ENCODE data around the gene ZNF439.
A peak's percentile ranks its signal among the peaks of the same experiment; 100 is the strongest.
"Not testable (repeated sequence)": the region's sequence is repeated elsewhere in the genome, so short reads cannot be mapped to it uniquely, and the experiment has no call there.

Gene ZNF439

DNA sequence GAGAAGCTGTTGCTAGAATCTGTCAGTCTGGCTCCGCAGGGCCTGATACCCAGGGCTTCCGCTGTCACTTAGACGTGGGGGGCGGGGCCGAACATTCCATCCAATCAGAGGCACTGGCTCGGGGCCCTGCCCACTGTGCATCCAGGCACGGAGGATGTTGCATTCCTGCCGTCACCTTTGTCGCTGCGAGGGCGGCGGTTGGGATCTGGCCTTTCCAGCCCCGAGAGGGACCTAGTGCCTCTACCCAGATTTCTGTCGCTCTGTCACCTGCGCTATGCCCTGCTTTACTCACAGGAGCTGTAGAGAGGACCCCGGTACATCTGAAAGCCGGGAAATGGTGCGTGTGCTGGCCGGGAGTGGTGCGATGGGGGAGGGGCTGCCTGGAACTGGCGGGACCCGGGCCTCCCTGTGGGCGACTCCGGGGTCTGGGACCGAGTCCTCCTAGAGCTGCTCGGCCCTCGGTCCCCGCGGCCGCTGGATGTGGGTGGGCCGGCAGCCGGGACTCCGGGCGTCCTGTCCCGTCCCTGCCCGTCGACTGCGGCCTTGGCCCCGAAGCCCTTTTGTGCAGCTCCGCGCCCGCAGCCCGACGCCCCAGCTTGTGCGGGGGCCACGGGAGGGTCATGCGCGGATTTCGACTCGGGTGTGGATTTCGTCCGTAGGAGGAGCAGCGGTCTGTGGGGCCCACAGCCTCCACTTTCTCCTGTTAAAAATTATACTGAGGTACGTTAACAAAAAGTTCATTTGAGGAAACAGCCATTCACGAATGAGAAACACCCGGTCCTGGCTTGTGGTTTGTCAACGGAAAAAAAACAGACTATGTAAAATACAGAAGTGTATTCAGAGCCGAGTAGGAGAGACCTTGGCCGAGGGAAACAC is at the start of gene ZNF439:
TSS of gene ZNF439 (plus strand) at position 133 of the 876 bp plus-strand sequence. CDS start at position 275, 142 bp downstream.
- no peaks in the 10 kb centered on the region for H3K27me3 Mint-ChIP-seq
- peak within 1 kb of the TSS; percentile 81 for H3K4me3 Mint-ChIP-seq
- H3K9me3 Mint-ChIP-seq = no peaks in the 10 kb centered on the region
- peak; percentile 58 to 73 for DNase-seq (ENCODE audit: low spot score in 2 of 2)
- peaks cover 12% of the 10 kb centered on the region for H3K4me1 Mint-ChIP-seq
- H3K27ac Mint-ChIP-seq (ENCODE audit: low read depth) = peak within 1 kb of the TSS; percentile 32
- peak; percentile 99 for ATAC-seq (replicated peaks; ENCODE audit: extremely low read depth, poor library complexity, severe bottlenecking)
- H3K36me3 Mint-ChIP-seq (ENCODE audit: insufficient read depth) = peaks cover 2% of the 10 kb centered on the region

GRCh38 chr19:11806354-11807098 is 42.0 kb upstream of the ZNF439 start:
- Mint-ChIP-seq H3K27me3 (no peaks in the 10 kb centered on the region), H3K36me3 (ENCODE audit: insufficient read depth) (no peaks in the 10 kb centered on the region), H3K27ac (ENCODE audit: low read depth) (no peak overlapping the region), H3K9me3 (peaks cover 10% of the 10 kb centered on the region), H3K4me3 (no peak overlapping the region), H3K4me1 (no peaks in the 10 kb centered on the region)
- DNase-seq (ENCODE audit: low spot score in 2 of 2) = no peak
- ATAC-seq (replicated peaks; ENCODE audit: extremely low read depth, poor library complexity, severe bottlenecking) = no peak

GRCh38 chr19:11807099-11807380 is 41.5 kb upstream of the ZNF439 start:
- Mint-ChIP-seq H3K27me3 (no peaks in the 10 kb centered on the region), H3K36me3 (ENCODE audit: insufficient read depth) (no peaks in the 10 kb centered on the region), H3K4me1 (no peaks in the 10 kb centered on the region), H3K9me3 (peaks cover 10% of the 10 kb centered on the region), H3K27ac (ENCODE audit: low read depth) (no peak overlapping the region), H3K4me3 (no peak overlapping the region)
- DNase-seq (ENCODE audit: low spot score in 2 of 2) (no peak), ATAC-seq (replicated peaks; ENCODE audit: extremely low read depth, poor library complexity, severe bottlenecking) (no peak)

DNA sequence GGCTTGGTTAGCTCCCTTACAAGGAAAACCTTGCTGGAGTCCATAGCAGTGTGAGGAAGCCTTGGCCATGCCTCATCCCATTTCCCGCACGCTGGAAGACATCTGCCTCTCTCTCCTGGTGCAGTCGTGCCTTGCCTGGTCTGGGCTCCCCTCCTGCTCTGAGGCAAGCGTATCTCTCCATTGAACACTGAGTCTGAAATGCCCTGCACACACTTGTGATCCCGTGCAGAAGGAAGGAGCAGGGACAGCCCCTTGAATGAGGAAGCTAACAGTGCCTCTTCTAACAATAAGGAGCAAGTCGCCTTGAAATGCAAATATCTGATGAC is 34.9 kb upstream of the ZNF439 start:
- Mint-ChIP-seq H3K9me3 (no peaks in the 10 kb centered on the region), H3K27ac (ENCODE audit: low read depth) (peak overlapping the region; percentile 85), H3K36me3 (ENCODE audit: insufficient read depth) (no peaks in the 10 kb centered on the region), H3K27me3 (no peaks in the 10 kb centered on the region), H3K4me1 (peaks cover 24% of the 10 kb centered on the region), H3K4me3 (peak overlapping the region; percentile 92)
- no peak for DNase-seq (ENCODE audit: low spot score in 2 of 2)
- ATAC-seq (replicated peaks; ENCODE audit: extremely low read depth, poor library complexity, severe bottlenecking) = no peak

GRCh38 chr19:11814029-11814699 is 34.4 kb upstream of the ZNF439 start, which contains the start of gene ZNF440:
ZNF440 (plus strand) TSS chr19:11814273; CDS start chr19:11814448, 175 bp downstream.
- DNase-seq (ENCODE audit: low spot score in 2 of 2) (peak; percentile 63 to 65), ATAC-seq (replicated peaks; ENCODE audit: extremely low read depth, poor library complexity, severe bottlenecking) (peak; percentile 97)
- Mint-ChIP-seq H3K36me3 (ENCODE audit: insufficient read depth) (no peaks in the 10 kb centered on the region), H3K4me1 (peaks cover 24% of the 10 kb centered on the region), H3K9me3 (no peaks in the 10 kb centered on the region), H3K27ac (ENCODE audit: low read depth) (peak within 1 kb of the TSS; percentile 85), H3K27me3 (no peaks in the 10 kb centered on the region), H3K4me3 (peak within 1 kb of the TSS; percentile 92)

DNA sequence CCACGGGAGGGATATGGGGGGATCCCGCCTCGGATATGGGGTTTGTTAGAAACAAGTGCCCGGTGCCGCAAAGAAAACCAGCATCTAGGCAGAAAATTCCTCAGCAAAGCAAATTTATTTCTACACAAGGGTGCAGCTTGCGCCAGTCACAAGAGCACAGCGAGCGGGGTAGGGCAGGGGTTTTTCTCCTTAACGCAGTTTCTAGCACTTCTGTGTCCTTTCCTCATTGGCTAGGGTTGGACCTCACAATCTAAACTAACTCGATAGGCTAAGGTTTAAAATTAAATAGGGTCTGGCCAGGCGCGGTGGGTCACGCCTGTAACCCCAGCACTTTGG is 33.9 kb upstream of the ZNF439 start:
- DNase-seq (ENCODE audit: low spot score in 2 of 2) = no peak
- Mint-ChIP-seq H3K36me3 (ENCODE audit: insufficient read depth) (no peaks in the 10 kb centered on the region), H3K4me3 (peak overlapping the region; percentile 92), H3K9me3 (no peaks in the 10 kb centered on the region), H3K27me3 (no peaks in the 10 kb centered on the region), H3K27ac (ENCODE audit: low read depth) (no peak overlapping the region), H3K4me1 (peaks cover 24% of the 10 kb centered on the region)
- no peak for ATAC-seq (replicated peaks; ENCODE audit: extremely low read depth, poor library complexity, severe bottlenecking)

GRCh38 chr19:11821474-11822109 is 26.9 kb upstream of the ZNF439 start:
- no peaks in the 10 kb centered on the region for H3K27me3 Mint-ChIP-seq
- no peak overlapping the region for H3K27ac Mint-ChIP-seq (ENCODE audit: low read depth)
- no peak overlapping the region for H3K4me3 Mint-ChIP-seq
- H3K36me3 Mint-ChIP-seq (ENCODE audit: insufficient read depth) = peaks cover 2% of the 10 kb centered on the region
- H3K4me1 Mint-ChIP-seq = peaks cover 9% of the 10 kb centered on the region
- no peak for ATAC-seq (replicated peaks; ENCODE audit: extremely low read depth, poor library complexity, severe bottlenecking)
- H3K9me3 Mint-ChIP-seq = peaks cover 6% of the 10 kb centered on the region
- DNase-seq (ENCODE audit: low spot score in 2 of 2) = no peak

DNA sequence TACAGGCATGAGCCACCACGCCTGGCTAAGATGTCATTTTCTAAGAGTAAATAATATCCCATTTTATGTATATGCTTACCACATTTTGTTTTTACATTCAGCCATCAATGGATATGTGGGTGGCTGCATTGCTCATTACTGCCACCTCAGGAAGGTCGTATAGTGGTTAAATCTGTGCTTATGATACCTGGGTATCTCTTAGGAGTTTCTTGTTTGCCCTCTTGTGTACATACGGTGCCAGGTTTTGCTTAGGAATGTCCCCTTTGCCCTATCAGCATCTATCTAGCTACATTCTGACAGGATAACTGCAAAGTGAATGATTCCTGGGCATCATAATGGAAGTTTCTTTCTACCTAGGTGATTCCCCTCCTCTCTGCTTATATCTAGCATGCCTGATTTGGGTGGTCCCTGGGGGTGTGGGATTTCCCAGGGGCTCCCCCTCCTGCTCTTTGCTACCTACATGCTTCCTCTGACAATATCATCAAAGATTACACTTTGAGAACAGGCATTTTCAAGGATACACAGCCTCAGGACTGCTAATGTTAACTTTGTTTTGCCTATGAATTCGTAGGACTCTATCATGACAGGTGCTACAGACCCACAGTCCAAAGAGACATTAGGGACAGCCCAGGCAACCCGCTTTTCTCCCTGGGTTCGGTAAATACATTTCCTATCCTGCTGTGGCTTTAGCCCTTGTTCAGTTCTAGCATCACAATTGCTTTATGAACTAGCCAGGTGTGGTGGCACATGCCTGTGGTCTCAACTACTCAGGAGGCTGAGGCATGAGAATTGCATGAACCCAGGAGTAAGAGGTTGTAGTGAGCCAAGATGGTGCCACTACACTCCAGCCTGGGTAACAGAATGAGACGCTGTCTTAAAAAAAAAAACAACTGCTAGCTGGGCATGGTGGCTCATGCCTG is 19.3 kb upstream of the ZNF439 start:
- ATAC-seq (replicated peaks; ENCODE audit: extremely low read depth, poor library complexity, severe bottlenecking); H3K27me3 Mint-ChIP-seq; H3K4me1 Mint-ChIP-seq; DNase-seq (ENCODE audit: low spot score in 2 of 2); H3K4me3 Mint-ChIP-seq; H3K27ac Mint-ChIP-seq (ENCODE audit: low read depth): not testable (repeated sequence)
- Mint-ChIP-seq H3K36me3 (ENCODE audit: insufficient read depth) (peaks cover 21% of the 10 kb centered on the region), H3K9me3 (peaks cover 17% of the 10 kb centered on the region)

GRCh38 chr19:11832253-11832912 is 16.1 kb upstream of the ZNF439 start:
- Mint-ChIP-seq H3K9me3 (peaks cover 17% of the 10 kb centered on the region), H3K27ac (ENCODE audit: low read depth) (peak overlapping the region; percentile 23), H3K36me3 (ENCODE audit: insufficient read depth) (peaks cover 17% of the 10 kb centered on the region), H3K4me1 (no peaks in the 10 kb centered on the region), H3K27me3 (no peaks in the 10 kb centered on the region), H3K4me3 (no peak overlapping the region)
- no peak for ATAC-seq (replicated peaks; ENCODE audit: extremely low read depth, poor library complexity, severe bottlenecking)
- DNase-seq (ENCODE audit: low spot score in 2 of 2) = no peak

- ATAC-seq (replicated peaks; ENCODE audit: extremely low read depth, poor library complexity, severe bottlenecking) = no peak
- Mint-ChIP-seq H3K27me3 (no peaks in the 10 kb centered on the region), H3K4me3 (no peak overlapping the region), H3K4me1 (no peaks in the 10 kb centered on the region), H3K27ac (ENCODE audit: low read depth) (no peak overlapping the region), H3K36me3 (ENCODE audit: insufficient read depth) (peaks cover 17% of the 10 kb centered on the region), H3K9me3 (peaks cover 18% of the 10 kb centered on the region)
- DNase-seq (ENCODE audit: low spot score in 2 of 2) = no peak
Measured at GRCh38 chr19:11833541-11833940, 15.0 kb upstream of the ZNF439 start.

GRCh38 chr19:11835626-11836066 is 12.9 kb upstream of the ZNF439 start:
- H3K4me1 Mint-ChIP-seq; H3K36me3 Mint-ChIP-seq (ENCODE audit: insufficient read depth); H3K27me3 Mint-ChIP-seq; H3K4me3 Mint-ChIP-seq; ATAC-seq (replicated peaks; ENCODE audit: extremely low read depth, poor library complexity, severe bottlenecking); H3K27ac Mint-ChIP-seq (ENCODE audit: low read depth); DNase-seq (ENCODE audit: low spot score in 2 of 2): not testable (repeated sequence)
- H3K9me3 Mint-ChIP-seq = peaks cover 18% of the 10 kb centered on the region
